Panc1 (cell line): ENCODE data around the gene FOXD2. TPM values are rescaled to one million over a fixed set of nuclear protein-coding genes. Genes with fewer than 3 reads are reported as not detected.
A peak's percentile ranks its signal among the peaks of the same experiment; 100 is the strongest.

Experiments used
- ATAC-seq: fragments of 200-7000 bp; cut with Tn5 transposase; 2 replicates; pipeline ENCODE4 v1.9.1; 2020; ENCODE audit warnings: mild to moderate bottlenecking, moderate library complexity
- BruUV-seq: library from RNA; stranded (reverse); fragments of 400-500 nt; replicated peaks from 2 replicates; lab custom pipeline; 2021; lab: Mats Ljungman, UMichigan
- CTCF ChIA-PET: fragments of 300-600 bp; sonication (Branson Sonifier 250); formaldehyde crosslinking; loops from one replicate; lab custom pipeline; 2022; ENCODE audit warnings: antibody characterized with exemption; lab: Charles Lee
- POLR2A ChIA-PET: fragments of 300-600 bp; sonication (Branson Sonifier 250); formaldehyde crosslinking; loops from one replicate; lab custom pipeline; 2022; ENCODE audit warnings: antibody characterized with exemption; lab: Charles Lee
- DNase-seq: peaks from one replicate; pipeline ENCODE4 v3.0.0-alpha.2; 2010; ENCODE audit warnings: low read depth, low spot score
- H3K27ac ChIP-seq: 2 replicates; pipeline ENCODE4 v1.5.1; 2011; ENCODE audit warnings: mild to moderate bottlenecking, low read length, inconsistent platforms
- H3K27me3 ChIP-seq: fragments of 200-500 bp; sonication (Bioruptor generic); 2 replicates; pipeline ENCODE4 v1.6.0; 2014; ENCODE audit warnings: low read length, inconsistent platforms; ENCODE audit not compliant: control insufficient read depth, insufficient read depth
- H3K36me3 ChIP-seq: fragments of 200-500 bp; sonication (Bioruptor generic); 2 replicates; pipeline ENCODE4 v1.5.1; 2014; ENCODE audit warnings: inconsistent platforms, mild to moderate bottlenecking, low read length, moderate library complexity; ENCODE audit not compliant: control insufficient read depth, insufficient read depth
- H3K4me1 ChIP-seq: 2 replicates; pipeline ENCODE4 v1.5.1; 2011; ENCODE audit warnings: inconsistent platforms, mild to moderate bottlenecking, low read length, moderate library complexity; ENCODE audit not compliant: control insufficient read depth, insufficient read depth
- H3K4me3 ChIP-seq, 2 experiments: 2 replicates each; pipeline ENCODE4 v1.5.1; 2011 to 2012; ENCODE audit warnings: low read depth in 2 of 2, low read length in 2 of 2, mild to moderate bottlenecking in 2 of 2, inconsistent platforms in 1 of 2, moderate library complexity in 1 of 2
- H3K9me3 ChIP-seq: fragments of 200-500 bp; sonication (Bioruptor generic); 2 replicates; pipeline ENCODE4 v1.5.1; 2014; ENCODE audit warnings: low read depth, mild to moderate bottlenecking, inconsistent platforms, low read length, moderate library complexity; ENCODE audit not compliant: control insufficient read depth, insufficient read depth
- POLR2AphosphoS5 ChIP-seq: IDR thresholded peaks from 2 replicates; pipeline ENCODE4 v1.6.1; 2012; ENCODE audit warnings: mild to moderate bottlenecking, low read depth, low read length, moderate library complexity
- SIN3A ChIP-seq: IDR thresholded peaks from 2 replicates; pipeline ENCODE4 v1.6.1; 2012; ENCODE audit warnings: low read depth, mild to moderate bottlenecking, low read length, moderate library complexity, borderline replicate concordance; ENCODE audit not compliant: insufficient read depth
- TCF7L2 ChIP-seq: IDR thresholded peaks from 2 replicates; pipeline ENCODE4 v1.6.1; 2011; ENCODE audit warnings: mild to moderate bottlenecking, low read depth, low read length, inconsistent platforms
- in situ Hi-C: cut with HindIII; loops from 2 replicates; pipeline ENCODE4 v1.10.0; 2016; ENCODE audit warnings: low sequenced_read_pairs, low pct_unique_long_range_greater_than_20kb
- intact Hi-C: fragments of 100-400 bp; cut with micrococcal nuclease; formaldehyde crosslinking; loops from one replicate; pipeline ENCODE4 v1.10.0; 2022; ENCODE audit not compliant: unreplicated experiment
- total RNA-seq: library from RNA; stranded (reverse); gene quantifications from one replicate; pipeline ENCODE4 v1.2.1, GENCODE V29; 2021; ENCODE audit not compliant: unreplicated experiment
- TF ChIP-seq, protein P1 (sequence below): fragments of 450-650 bp; IDR thresholded peaks from 2 replicates; pipeline ENCODE4 v1.5.1; 2017; ENCODE audit warnings: mild to moderate bottlenecking
- TF ChIP-seq, protein P2 (sequence below), 2 experiments: IDR thresholded peaks; 2 replicates each; pipeline ENCODE4 v1.6.1; 2011 to 2012; ENCODE audit warnings: low read depth in 2 of 2, control low read depth in 1 of 2, low read length in 1 of 2, mild to moderate bottlenecking in 1 of 2, moderate library complexity in 1 of 2; ENCODE audit not compliant: insufficient read depth in 1 of 2

Gene FOXD2
- total RNA-seq, 1 experiment from 2014 or later, result 2.2 TPM

DNA sequence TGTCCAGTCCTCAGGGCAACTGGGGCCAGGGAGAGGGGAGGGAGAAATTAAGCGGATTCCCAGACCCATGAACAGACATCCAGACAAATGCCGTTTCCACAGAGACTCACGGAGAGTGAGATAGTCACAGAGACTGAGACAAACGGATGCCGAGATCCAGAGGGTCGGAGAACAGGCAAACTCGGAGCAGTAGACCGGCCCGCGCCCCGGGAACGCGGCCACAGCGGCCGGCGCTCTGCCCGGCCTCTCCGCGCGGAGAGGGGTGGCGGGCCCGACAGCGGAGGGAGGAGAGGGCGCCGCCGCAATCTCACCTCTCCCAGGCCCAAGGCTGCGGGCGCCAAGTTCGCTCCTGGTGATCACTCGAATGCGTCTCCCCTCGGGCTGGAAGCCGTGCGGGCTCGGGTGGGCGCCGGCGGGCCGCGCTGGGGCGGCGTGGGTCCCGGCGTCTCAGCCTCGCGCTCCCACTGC, 831 bp upstream of the FOXD2 start:
- ChIA-PET POLR2A (no interaction called here), CTCF (interaction anchor here (0.6 to 5.0 kb wide), 16 partner anchors 14 to 289 kb away, joined by 3 to 58 read pairs (median 4); no protein-coding TSS in a partner anchor)
- no peak for DNase-seq
- in situ Hi-C loops (no loop called here), intact Hi-C loops (loop anchor here (2.0 kb wide), 1 partner anchor 274 kb away; no protein-coding TSS in a partner anchor)
- no peaks in the 10 kb centered on the region for H3K27me3 ChIP-seq
- H3K4me1 ChIP-seq, result peaks cover 32% of the 10 kb centered on the region
- peak; percentile 40 for ATAC-seq
- H3K4me3 ChIP-seq, result peak overlapping the region; percentile 63 to 89
- H3K36me3 ChIP-seq, result no peaks in the 10 kb centered on the region; the same call in 1 of the 2 replicates
- peak overlapping the region; percentile 83 for H3K27ac ChIP-seq
- no peaks in the 10 kb centered on the region for H3K9me3 ChIP-seq
- TF ChIP-seq SIN3A (no peak; the same call in 1 of the 2 replicates), POLR2AphosphoS5 (no peak), TCF7L2 (no peak; the same call in 1 of the 2 replicates)
- TF ChIP-seq, protein P1, sequence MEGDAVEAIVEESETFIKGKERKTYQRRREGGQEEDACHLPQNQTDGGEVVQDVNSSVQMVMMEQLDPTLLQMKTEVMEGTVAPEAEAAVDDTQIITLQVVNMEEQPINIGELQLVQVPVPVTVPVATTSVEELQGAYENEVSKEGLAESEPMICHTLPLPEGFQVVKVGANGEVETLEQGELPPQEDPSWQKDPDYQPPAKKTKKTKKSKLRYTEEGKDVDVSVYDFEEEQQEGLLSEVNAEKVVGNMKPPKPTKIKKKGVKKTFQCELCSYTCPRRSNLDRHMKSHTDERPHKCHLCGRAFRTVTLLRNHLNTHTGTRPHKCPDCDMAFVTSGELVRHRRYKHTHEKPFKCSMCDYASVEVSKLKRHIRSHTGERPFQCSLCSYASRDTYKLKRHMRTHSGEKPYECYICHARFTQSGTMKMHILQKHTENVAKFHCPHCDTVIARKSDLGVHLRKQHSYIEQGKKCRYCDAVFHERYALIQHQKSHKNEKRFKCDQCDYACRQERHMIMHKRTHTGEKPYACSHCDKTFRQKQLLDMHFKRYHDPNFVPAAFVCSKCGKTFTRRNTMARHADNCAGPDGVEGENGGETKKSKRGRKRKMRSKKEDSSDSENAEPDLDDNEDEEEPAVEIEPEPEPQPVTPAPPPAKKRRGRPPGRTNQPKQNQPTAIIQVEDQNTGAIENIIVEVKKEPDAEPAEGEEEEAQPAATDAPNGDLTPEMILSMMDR, result no peak
- TF ChIP-seq, protein P2, sequence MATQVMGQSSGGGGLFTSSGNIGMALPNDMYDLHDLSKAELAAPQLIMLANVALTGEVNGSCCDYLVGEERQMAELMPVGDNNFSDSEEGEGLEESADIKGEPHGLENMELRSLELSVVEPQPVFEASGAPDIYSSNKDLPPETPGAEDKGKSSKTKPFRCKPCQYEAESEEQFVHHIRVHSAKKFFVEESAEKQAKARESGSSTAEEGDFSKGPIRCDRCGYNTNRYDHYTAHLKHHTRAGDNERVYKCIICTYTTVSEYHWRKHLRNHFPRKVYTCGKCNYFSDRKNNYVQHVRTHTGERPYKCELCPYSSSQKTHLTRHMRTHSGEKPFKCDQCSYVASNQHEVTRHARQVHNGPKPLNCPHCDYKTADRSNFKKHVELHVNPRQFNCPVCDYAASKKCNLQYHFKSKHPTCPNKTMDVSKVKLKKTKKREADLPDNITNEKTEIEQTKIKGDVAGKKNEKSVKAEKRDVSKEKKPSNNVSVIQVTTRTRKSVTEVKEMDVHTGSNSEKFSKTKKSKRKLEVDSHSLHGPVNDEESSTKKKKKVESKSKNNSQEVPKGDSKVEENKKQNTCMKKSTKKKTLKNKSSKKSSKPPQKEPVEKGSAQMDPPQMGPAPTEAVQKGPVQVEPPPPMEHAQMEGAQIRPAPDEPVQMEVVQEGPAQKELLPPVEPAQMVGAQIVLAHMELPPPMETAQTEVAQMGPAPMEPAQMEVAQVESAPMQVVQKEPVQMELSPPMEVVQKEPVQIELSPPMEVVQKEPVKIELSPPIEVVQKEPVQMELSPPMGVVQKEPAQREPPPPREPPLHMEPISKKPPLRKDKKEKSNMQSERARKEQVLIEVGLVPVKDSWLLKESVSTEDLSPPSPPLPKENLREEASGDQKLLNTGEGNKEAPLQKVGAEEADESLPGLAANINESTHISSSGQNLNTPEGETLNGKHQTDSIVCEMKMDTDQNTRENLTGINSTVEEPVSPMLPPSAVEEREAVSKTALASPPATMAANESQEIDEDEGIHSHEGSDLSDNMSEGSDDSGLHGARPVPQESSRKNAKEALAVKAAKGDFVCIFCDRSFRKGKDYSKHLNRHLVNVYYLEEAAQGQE (IDR thresholded peaks at IDR 0.05; ENCODE audit: insufficient read depth in 1 of 2, low read depth in 2 of 2, low read length in 1 of 2), result no peak
- BruUV-seq, result no TSS peak

DNA sequence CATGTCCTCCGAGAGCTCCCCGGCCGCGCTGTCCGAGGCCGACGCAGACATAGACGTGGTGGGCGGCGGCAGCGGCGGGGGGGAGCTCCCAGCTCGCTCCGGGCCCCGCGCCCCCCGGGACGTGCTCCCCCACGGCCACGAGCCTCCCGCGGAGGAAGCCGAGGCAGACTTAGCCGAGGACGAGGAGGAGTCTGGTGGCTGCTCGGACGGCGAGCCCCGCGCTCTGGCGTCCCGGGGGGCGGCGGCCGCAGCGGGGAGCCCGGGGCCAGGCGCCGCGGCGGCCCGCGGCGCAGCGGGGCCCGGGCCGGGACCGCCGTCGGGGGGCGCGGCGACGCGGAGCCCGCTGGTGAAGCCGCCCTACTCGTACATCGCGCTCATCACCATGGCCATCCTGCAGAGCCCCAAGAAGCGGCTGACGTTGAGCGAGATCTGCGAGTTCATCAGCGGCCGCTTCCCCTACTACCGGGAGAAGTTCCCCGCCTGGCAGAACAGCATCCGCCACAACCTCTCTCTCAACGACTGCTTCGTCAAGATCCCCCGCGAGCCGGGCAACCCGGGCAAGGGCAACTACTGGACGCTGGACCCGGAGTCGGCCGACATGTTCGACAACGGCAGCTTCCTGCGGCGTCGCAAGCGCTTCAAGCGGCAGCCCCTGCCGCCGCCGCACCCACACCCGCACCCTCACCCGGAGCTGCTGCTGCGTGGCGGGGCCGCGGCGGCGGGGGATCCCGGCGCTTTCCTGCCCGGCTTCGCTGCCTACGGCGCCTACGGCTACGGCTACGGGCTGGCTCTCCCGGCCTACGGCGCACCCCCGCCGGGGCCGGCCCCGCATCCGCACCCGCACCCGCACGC, 547 bp downstream of the FOXD2 start:
- ChIA-PET CTCF (interaction anchor here (0.5 to 5.0 kb wide), 15 partner anchors 10 to 318 kb away, joined by 3 to 58 read pairs (median 6); no protein-coding TSS in a partner anchor), POLR2A (interaction anchor here (0.6 to 0.7 kb wide), 7 partner anchors 11 to 689 kb away, joined by 4 to 7 read pairs (median 5); no protein-coding TSS in a partner anchor)
- in situ Hi-C loops, result no loop called here
- peak overlapping the region; percentile 63 to 89 for H3K4me3 ChIP-seq
- H3K9me3 ChIP-seq, result no peaks in the 10 kb centered on the region
- BruUV-seq, result no TSS peak
- no peaks in the 10 kb centered on the region for H3K27me3 ChIP-seq
- ATAC-seq (peak; percentile 11), DNase-seq (no peak)
- no peak overlapping the region for H3K27ac ChIP-seq
- TF ChIP-seq SIN3A, result no peak
- TF ChIP-seq, protein P1, result peak; percentile 34; the same call in 1 of the 2 replicates
- intact Hi-C loops, result no loop called here
- H3K4me1 ChIP-seq, result peaks cover 21% of the 10 kb centered on the region
- no peaks in the 10 kb centered on the region; the same call in 1 of the 2 replicates for H3K36me3 ChIP-seq
